CD4-positive, alpha-beta T cell (primary cell): ENCODE data around the gene PRRT3. TPM values are rescaled to one million over a fixed set of nuclear protein-coding genes. Genes with fewer than 3 reads are reported as not detected.

Experiments used
- ATAC-seq: fragments of 200-7000 bp; cut with Tn5 transposase; one replicate; pipeline ENCODE4 v1.10.0; 2022; ENCODE audit warnings: mild to moderate bottlenecking; ENCODE audit not compliant: poor library complexity
- CTCF ChIA-PET: fragments of 350-600 bp; sonication (Branson Sonifier 250); formaldehyde crosslinking; loops from one replicate; lab custom pipeline; 2021; ENCODE audit warnings: antibody characterized with exemption, inconsistent platforms; lab: Charles Lee
- POLR2A ChIA-PET: fragments of 350-600 bp; sonication (Branson Sonifier 250); formaldehyde crosslinking; loops from one replicate; lab custom pipeline; 2021; ENCODE audit warnings: antibody characterized with exemption, inconsistent platforms; lab: Charles Lee
- DNase-seq, 14 experiments: peaks; one replicate each; pipeline ENCODE4 v3.0.0-alpha.2; 2013 to 2020; ENCODE audit warnings: mixed read lengths in 2 of 14
- H3K27ac ChIP-seq, 2 donors: one replicate each; pipeline versions ENCODE4 v1.5.1 to v1.7.0; 2013; ENCODE audit warnings: low read length in 2 of 2, low read depth in 1 of 2, mild to moderate bottlenecking in 1 of 2
- H3K27me3 ChIP-seq, 2 experiments: 1 replicate in 1 of 2; 2 replicates in 1 of 2; pipeline versions ENCODE4 v1.6.1 to v1.7.0; 2013; ENCODE audit warnings: low read length in 2 of 2, control low read depth in 1 of 2, mild to moderate bottlenecking in 1 of 2, moderate library complexity in 1 of 2; ENCODE audit not compliant: insufficient read depth in 2 of 2, control insufficient read depth in 1 of 2
- H3K36me3 ChIP-seq: one replicate; pipeline ENCODE4 v1.6.1; 2013; ENCODE audit warnings: low read length, control low read depth; ENCODE audit not compliant: insufficient read depth
- H3K4me1 ChIP-seq: one replicate; pipeline ENCODE4 v1.6.1; 2013; ENCODE audit warnings: low read length, control low read depth; ENCODE audit not compliant: insufficient read depth
- H3K4me3 ChIP-seq: one replicate; pipeline ENCODE4 v1.5.1; 2013; ENCODE audit warnings: mild to moderate bottlenecking, low read length, moderate library complexity
- H3K9me3 ChIP-seq, 2 experiments: 1 replicate in 1 of 2; 2 replicates in 1 of 2; pipeline versions ENCODE4 v1.6.1 to v1.7.0; 2013; ENCODE audit warnings: low read length in 2 of 2, mild to moderate bottlenecking in 2 of 2, control low read depth in 1 of 2, moderate library complexity in 1 of 2; ENCODE audit not compliant: control insufficient read depth in 1 of 2, insufficient read depth in 1 of 2
- H3K27ac Mint-ChIP-seq: one replicate; pipeline ENCODE4 v1.8.0; 2020; ENCODE audit warnings: mixed read lengths
- H3K27me3 Mint-ChIP-seq: one replicate; pipeline ENCODE4 v1.8.0; 2021; ENCODE audit warnings: mixed read lengths
- H3K36me3 Mint-ChIP-seq: one replicate; pipeline ENCODE4 v1.8.0; 2021; ENCODE audit warnings: low read depth, mixed read lengths
- H3K4me1 Mint-ChIP-seq: one replicate; pipeline ENCODE4 v1.8.0; 2021; ENCODE audit warnings: low read depth, mixed read lengths
- H3K4me3 Mint-ChIP-seq: one replicate; pipeline ENCODE4 v1.8.0; 2020; ENCODE audit warnings: mild to moderate bottlenecking, mixed read lengths
- H3K9me3 Mint-ChIP-seq: one replicate; pipeline ENCODE4 v1.8.0; 2020; ENCODE audit warnings: mixed read lengths
- CTCF ChIP-seq: fragments of 200-600 bp; IDR thresholded peaks from one replicate; pipeline ENCODE4 v1.8.0; 2022; ENCODE audit warnings: antibody characterized with exemption, mild to moderate bottlenecking
- intact Hi-C, 2 experiments: fragments of 100-400 bp; cut with DNase I in 1 of 2; cut with micrococcal nuclease in 1 of 2; formaldehyde crosslinking; loops; one replicate each; pipeline versions ENCODE4 v1.15.1 to v1.9.0; 2023 to 2025; cut with DNase I, micrococcal nuclease
- total RNA-seq, 174 experiments: library from RNA in 2 of 174; stranded (reverse) in 2 of 174; gene quantifications; one replicate each; pipeline ENCODE4 v1.2.3 and lab custom pipeline; 2021 to 2026

PRRT3 gene
- total RNA-seq, 2 experiments from 2014 or later: 6.3 to 8.3 TPM

- TF ChIP-seq CTCF: no peak
- Histone ChIP-seq H3K4me3 (peak overlapping the region; percentile 99), H3K27me3 (no peaks in the 10 kb centered on the region), H3K9me3 (no peaks in the 10 kb centered on the region), H3K36me3 (peaks cover 10% of the 10 kb centered on the region), H3K4me1 (peaks cover 27% of the 10 kb centered on the region), H3K27ac (peak overlapping the region; percentile 75 to 94)
- POLR2A ChIA-PET: interaction anchor here (0.6 to 2.8 kb wide), 14 partner anchors 8 to 760 kb away, joined by 3 to 54 read pairs (median 8); partner anchors contain the start of genes ARPC4, CRELD1, FANCD2 and JAGN1
- H3K27me3 Mint-ChIP-seq: no peaks in the 10 kb centered on the region
- ATAC-seq: peak; percentile 44
- H3K36me3 Mint-ChIP-seq: peaks cover 22% of the 10 kb centered on the region
- CTCF ChIA-PET: interaction anchor here (2.1 kb wide), 1 partner anchor 53 kb away, joined by 18 read pairs; the partner anchor contains the start of gene CRELD1
- peak overlapping the region; percentile 96 for H3K4me3 Mint-ChIP-seq
- DNase-seq: no peak
- no peaks in the 10 kb centered on the region for H3K9me3 Mint-ChIP-seq
- peak overlapping the region; percentile 98 for H3K27ac Mint-ChIP-seq
- H3K4me1 Mint-ChIP-seq: peaks cover 27% of the 10 kb centered on the region
- intact Hi-C loops: loop anchor here (2.0 to 10.0 kb wide), 5 partner anchors 41 to 299 kb away; partner anchors contain the start of genes FANCD2 (in 2 of the 2), ARPC4 (in 1 of the 2), CRELD1 (in 1 of the 2) and TADA3 (in 1 of the 2)
Measured at GRCh38 chr3:9986230-9986725, 34.1 kb upstream of the PRRT3 start.

- H3K27me3 Mint-ChIP-seq: no peaks in the 10 kb centered on the region
- DNase-seq: no peak
- no peaks in the 10 kb centered on the region for H3K27me3 ChIP-seq
- intact Hi-C loops: loop anchor here in 1 of 2 experiments (10.0 kb wide), 1 partner anchor 305 kb away; no protein-coding TSS in a partner anchor
- H3K27ac ChIP-seq: no peak overlapping the region
- peaks cover 62% of the 10 kb centered on the region for H3K36me3 ChIP-seq
- ATAC-seq: no peak
- ChIA-PET POLR2A (no interaction called here), CTCF (no interaction called here)
- H3K4me1 ChIP-seq: peaks cover 9% of the 10 kb centered on the region
- H3K4me3 ChIP-seq: no peak overlapping the region
- peaks cover 20% of the 10 kb centered on the region for H3K4me1 Mint-ChIP-seq
- no peaks in the 10 kb centered on the region for H3K9me3 ChIP-seq
- no peaks in the 10 kb centered on the region for H3K9me3 Mint-ChIP-seq
- no peak overlapping the region for H3K4me3 Mint-ChIP-seq
- TF ChIP-seq CTCF: no peak
- H3K27ac Mint-ChIP-seq: no peak overlapping the region
- H3K36me3 Mint-ChIP-seq: peaks cover 53% of the 10 kb centered on the region
Measured at GRCh38 chr3:9980251-9980650, 28.0 kb upstream of the PRRT3 start.

GRCh38 chr3:9978710-9979305 lies 26.6 kb upstream of the PRRT3 start:
- Histone ChIP-seq H3K27ac (no peak overlapping the region), H3K4me3 (no peak overlapping the region), H3K4me1 (peaks cover 5% of the 10 kb centered on the region), H3K36me3 (peaks cover 66% of the 10 kb centered on the region), H3K27me3 (no peaks in the 10 kb centered on the region), H3K9me3 (no peaks in the 10 kb centered on the region)
- ATAC-seq (no peak), DNase-seq (no peak)
- no peak overlapping the region for H3K4me3 Mint-ChIP-seq
- no peak for TF ChIP-seq CTCF
- intact Hi-C loops: no loop called here
- no peak overlapping the region for H3K27ac Mint-ChIP-seq
- H3K4me1 Mint-ChIP-seq: peaks cover 20% of the 10 kb centered on the region
- no peaks in the 10 kb centered on the region for H3K9me3 Mint-ChIP-seq
- POLR2A ChIA-PET: interaction anchor here (1.3 to 2.4 kb wide), 2 partner anchors 8 to 46 kb away, joined by 3 to 13 read pairs; partner anchors contain the start of genes CRELD1 and EMC3
- H3K36me3 Mint-ChIP-seq: peaks cover 67% of the 10 kb centered on the region
- no peaks in the 10 kb centered on the region for H3K27me3 Mint-ChIP-seq
- CTCF ChIA-PET: no interaction called here
